Activated CD8-positive, alpha-beta T cell treated with anti-CD3 and anti-CD28 coated beads, Interleukin-2, amount 10 ng/mL, durations not matched to agents 7 days and 5 days (primary cell): ENCODE results near the gene FOXL3. TPM values are rescaled to one million over a fixed set of nuclear protein-coding genes. Genes with fewer than 3 reads are reported as not detected.
"Not testable (repeated sequence)": the region's sequence is repeated elsewhere in the genome, so short reads cannot be mapped to it uniquely, and the experiment has no call there.

ENCODE experiments used
- ATAC-seq: fragments of 150-1000 bp; cut with Tn5 transposase; one replicate; pipeline ENCODE4 v1.10.0; 2021; ENCODE audit warnings: moderate library complexity
- CTCF ChIA-PET: fragments of 350-600 bp; sonication (Branson Sonifier 250); formaldehyde crosslinking; loops from one replicate; lab custom pipeline; 2021; ENCODE audit warnings: antibody characterized with exemption; lab: Charles Lee
- POLR2A ChIA-PET: fragments of 350-600 bp; sonication (Branson Sonifier 250); formaldehyde crosslinking; loops from one replicate; lab custom pipeline; 2021; ENCODE audit warnings: antibody characterized with exemption; lab: Charles Lee
- DNase-seq: peaks from one replicate; pipeline ENCODE4 v3.0.0-alpha.2; 2020
- H3K27ac Mint-ChIP-seq: one replicate; pipeline ENCODE4 v1.8.0; 2021; ENCODE audit warnings: mild to moderate bottlenecking, mixed read lengths
- H3K27me3 Mint-ChIP-seq: one replicate; pipeline ENCODE4 v1.8.0; 2021; ENCODE audit warnings: low read depth, mixed read lengths
- H3K36me3 Mint-ChIP-seq: one replicate; pipeline ENCODE4 v1.8.0; 2021; ENCODE audit warnings: low read depth, mixed read lengths
- H3K4me1 Mint-ChIP-seq: one replicate; pipeline ENCODE4 v1.8.0; 2021; ENCODE audit warnings: low read depth, mixed read lengths
- H3K4me3 Mint-ChIP-seq: one replicate; pipeline ENCODE4 v1.8.0; 2021; ENCODE audit warnings: mild to moderate bottlenecking, mixed read lengths
- H3K9me3 Mint-ChIP-seq: one replicate; pipeline ENCODE4 v1.8.0; 2022; ENCODE audit warnings: mixed read lengths; ENCODE audit not compliant: insufficient read depth
- total RNA-seq, 2 experiments: library from RNA; stranded (reverse); gene quantifications; one replicate each; pipeline ENCODE4 v1.2.3, GENCODE V29; 2021

FOXL3 gene
- total RNA-seq, 2 experiments from 2014 or later, result not detected

- H3K27me3 Mint-ChIP-seq, CTCF ChIA-PET, ATAC-seq, H3K9me3 Mint-ChIP-seq, H3K36me3 Mint-ChIP-seq, POLR2A ChIA-PET, H3K27ac Mint-ChIP-seq, DNase-seq, H3K4me3 Mint-ChIP-seq, H3K4me1 Mint-ChIP-seq: not testable (repeated sequence)
Observed at GRCh38 chr7:297141-297540, 7.2 kb downstream of the FOXL3 start.

DNA sequence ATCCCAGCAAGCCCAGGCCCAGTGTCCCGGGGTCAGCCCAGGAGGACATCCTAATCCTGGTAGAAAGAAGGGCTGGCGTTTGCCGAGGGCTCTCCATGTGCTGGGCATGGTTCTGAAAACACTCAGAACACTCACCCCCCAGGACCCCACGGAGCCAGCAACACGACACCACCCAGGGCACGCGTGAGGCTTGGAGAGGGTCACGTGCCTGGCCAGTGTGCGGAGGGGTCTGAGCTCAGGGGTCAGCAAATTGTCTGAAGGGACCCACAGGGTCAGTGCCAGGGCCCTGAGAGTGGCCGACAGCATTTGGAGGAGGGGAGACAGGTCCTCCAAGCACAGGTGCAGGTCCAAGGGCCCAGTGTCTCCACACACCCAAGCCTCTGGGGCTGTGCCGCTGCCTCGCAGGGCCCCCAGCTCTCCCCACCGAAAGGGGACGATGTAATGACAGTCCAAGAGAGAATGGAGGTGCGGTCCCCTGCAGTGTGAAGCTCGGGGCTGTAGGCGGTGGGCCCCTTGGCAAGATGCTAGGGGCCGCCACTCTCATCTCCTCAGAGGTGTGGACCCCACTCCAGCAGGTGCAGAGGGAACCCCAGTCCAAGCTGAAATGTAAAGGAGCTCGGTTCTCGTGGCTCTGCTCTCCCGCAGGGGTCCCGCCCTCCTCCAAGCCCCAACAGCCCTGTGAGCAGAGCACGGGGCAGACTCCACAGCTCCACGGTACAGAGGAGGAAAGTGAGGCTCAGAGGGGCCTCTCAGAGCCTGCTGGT, 7.8 kb downstream of the FOXL3 start:
- no peak for DNase-seq
- no peak overlapping the region for H3K4me3 Mint-ChIP-seq
- H3K36me3 Mint-ChIP-seq, result no peaks in the 10 kb centered on the region
- ChIA-PET POLR2A (no interaction called here), CTCF (no interaction called here)
- H3K27me3 Mint-ChIP-seq, result peaks cover 3% of the 10 kb centered on the region
- H3K4me1 Mint-ChIP-seq, result no peaks in the 10 kb centered on the region
- no peak overlapping the region for H3K27ac Mint-ChIP-seq
- H3K9me3 Mint-ChIP-seq, result no peaks in the 10 kb centered on the region
- ATAC-seq, result no peak

DNA sequence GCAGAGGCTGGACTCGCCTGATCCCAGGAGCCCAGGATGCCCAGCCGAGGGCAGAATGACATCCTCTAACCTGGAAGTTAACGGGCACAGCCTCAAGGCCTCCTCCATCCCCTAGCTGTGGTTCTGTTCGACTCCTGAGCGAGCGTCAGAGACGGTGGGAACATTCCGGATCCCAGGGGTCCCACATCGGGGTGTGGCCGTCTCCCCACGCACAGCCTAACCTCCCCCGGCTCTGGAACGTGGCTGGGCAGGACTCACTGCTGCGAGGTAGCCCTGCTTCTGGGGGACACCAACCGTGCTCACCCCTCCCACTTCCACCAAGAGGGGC, 8.4 kb downstream of the FOXL3 start:
- ATAC-seq (no peak), DNase-seq (no peak)
- no peaks in the 10 kb centered on the region for H3K9me3 Mint-ChIP-seq
- no peak overlapping the region for H3K4me3 Mint-ChIP-seq
- ChIA-PET CTCF (no interaction called here), POLR2A (no interaction called here)
- no peaks in the 10 kb centered on the region for H3K27me3 Mint-ChIP-seq
- H3K4me1 Mint-ChIP-seq, result no peaks in the 10 kb centered on the region
- no peaks in the 10 kb centered on the region for H3K36me3 Mint-ChIP-seq
- no peak overlapping the region for H3K27ac Mint-ChIP-seq

DNA sequence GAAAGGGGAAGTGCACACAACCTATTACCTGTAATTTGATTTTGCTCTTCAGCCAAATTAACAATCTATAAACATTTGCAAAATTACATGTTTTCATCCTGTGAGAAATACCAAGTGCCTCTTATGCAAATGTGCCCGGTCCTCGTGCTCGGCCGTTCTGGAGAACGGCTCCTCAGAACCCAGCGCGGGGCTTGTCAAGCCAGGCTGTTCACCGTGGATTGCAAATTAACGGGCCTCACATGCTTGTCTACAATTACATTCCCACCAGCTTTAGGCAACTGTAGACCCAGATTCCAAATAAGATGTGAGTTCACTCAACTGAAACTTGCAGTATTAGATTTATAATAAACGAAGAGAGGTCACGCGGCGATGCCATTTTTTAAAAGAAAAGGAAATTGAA, 8.8 kb downstream of the FOXL3 start:
- Mint-ChIP-seq H3K9me3 (no peaks in the 10 kb centered on the region), H3K27ac (no peak overlapping the region), H3K27me3 (no peaks in the 10 kb centered on the region), H3K4me3 (no peak overlapping the region), H3K4me1 (no peaks in the 10 kb centered on the region), H3K36me3 (no peaks in the 10 kb centered on the region)
- DNase-seq (no peak), ATAC-seq (no peak)
- ChIA-PET CTCF (no interaction called here), POLR2A (no interaction called here)

- no peaks in the 10 kb centered on the region for H3K9me3 Mint-ChIP-seq
- no peaks in the 10 kb centered on the region for H3K36me3 Mint-ChIP-seq
- H3K4me1 Mint-ChIP-seq, result no peaks in the 10 kb centered on the region
- H3K27me3 Mint-ChIP-seq, result no peaks in the 10 kb centered on the region
- ChIA-PET CTCF (no interaction called here), POLR2A (no interaction called here)
- H3K27ac Mint-ChIP-seq, result no peak overlapping the region
- H3K4me3 Mint-ChIP-seq, result no peak overlapping the region
- ATAC-seq (no peak), DNase-seq (no peak)
Observed at GRCh38 chr7:299169-299568, 9.2 kb downstream of the FOXL3 start.

- POLR2A ChIA-PET, result no interaction called here
- Mint-ChIP-seq H3K4me3 (no peak overlapping the region), H3K36me3 (no peaks in the 10 kb centered on the region), H3K9me3 (no peaks in the 10 kb centered on the region), H3K27me3 (no peaks in the 10 kb centered on the region), H3K4me1 (no peaks in the 10 kb centered on the region), H3K27ac (no peak overlapping the region)
- DNase-seq, result no peak
- CTCF ChIA-PET, result no interaction called here
- no peak for ATAC-seq
Observed at GRCh38 chr7:299628-300027, 9.7 kb downstream of the FOXL3 start.

- ATAC-seq, result no peak
- no peak overlapping the region for H3K4me3 Mint-ChIP-seq
- no peaks in the 10 kb centered on the region for H3K9me3 Mint-ChIP-seq
- POLR2A ChIA-PET, result no interaction called here
- CTCF ChIA-PET, result no interaction called here
- H3K27ac Mint-ChIP-seq, result no peak overlapping the region
- H3K4me1 Mint-ChIP-seq, result no peaks in the 10 kb centered on the region
- H3K36me3 Mint-ChIP-seq, result no peaks in the 10 kb centered on the region
- H3K27me3 Mint-ChIP-seq, result no peaks in the 10 kb centered on the region
- DNase-seq, result no peak
Observed at GRCh38 chr7:300048-300447, 10.1 kb downstream of the FOXL3 start.

- Mint-ChIP-seq H3K36me3 (no peaks in the 10 kb centered on the region), H3K27ac (no peak overlapping the region), H3K4me3 (no peak overlapping the region), H3K27me3 (no peaks in the 10 kb centered on the region), H3K9me3 (no peaks in the 10 kb centered on the region), H3K4me1 (no peaks in the 10 kb centered on the region)
- ChIA-PET CTCF (no interaction called here), POLR2A (no interaction called here)
- ATAC-seq (no peak), DNase-seq (no peak)
Observed at GRCh38 chr7:300546-301290, 10.7 kb downstream of the FOXL3 start.

GRCh38 chr7:301291-302053, 11.5 kb downstream of the FOXL3 start:
- H3K9me3 Mint-ChIP-seq, result no peaks in the 10 kb centered on the region
- ATAC-seq (no peak), DNase-seq (no peak)
- no peaks in the 10 kb centered on the region for H3K27me3 Mint-ChIP-seq
- ChIA-PET POLR2A (no interaction called here), CTCF (no interaction called here)
- no peak overlapping the region for H3K4me3 Mint-ChIP-seq
- H3K27ac Mint-ChIP-seq, result no peak overlapping the region
- no peaks in the 10 kb centered on the region for H3K36me3 Mint-ChIP-seq
- no peaks in the 10 kb centered on the region for H3K4me1 Mint-ChIP-seq

DNA sequence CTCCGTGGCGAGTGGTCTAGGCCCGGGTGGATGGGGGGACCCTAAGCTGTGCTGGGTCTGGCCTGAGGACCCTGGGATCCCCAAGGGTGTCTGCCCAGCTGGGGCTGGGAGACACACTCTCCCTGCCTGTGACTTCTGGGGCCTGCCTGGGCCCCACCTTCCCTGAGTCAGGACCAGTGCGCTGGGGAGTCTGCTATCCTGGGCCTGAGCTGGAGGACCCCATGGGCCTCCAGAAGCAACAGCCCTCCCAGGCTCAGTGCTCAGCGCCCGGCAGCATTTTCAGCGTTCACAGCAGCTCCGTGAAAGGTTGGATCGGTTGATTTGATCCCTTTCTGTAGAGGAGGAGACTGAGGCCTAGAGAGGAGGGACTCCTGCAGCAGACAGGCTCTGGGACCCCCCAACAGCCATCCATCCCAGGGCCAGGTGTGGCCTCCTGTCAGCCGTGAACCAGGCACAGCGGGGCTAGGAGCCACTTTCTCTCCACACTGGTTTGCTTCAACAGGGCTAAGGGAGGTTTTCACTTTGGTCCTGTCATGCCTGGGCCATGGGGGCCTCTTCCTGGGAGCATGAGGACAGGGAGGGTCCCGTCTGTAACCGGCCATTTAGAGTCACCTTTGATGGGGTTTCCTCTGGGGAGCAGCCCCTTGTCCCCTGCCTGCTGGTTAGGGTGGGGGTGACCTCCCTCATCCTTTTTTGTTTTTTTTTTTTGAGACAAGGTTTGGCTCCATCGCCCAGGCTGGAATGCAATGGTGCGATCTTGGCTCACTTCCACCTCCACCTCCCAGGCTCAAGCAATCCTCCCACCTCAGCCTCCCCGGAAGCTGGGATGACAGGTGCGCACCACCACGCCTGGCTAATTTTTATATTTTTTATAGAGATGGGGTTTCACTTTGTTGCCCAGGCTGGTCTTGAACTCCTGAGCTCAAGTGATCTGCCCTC, 12.4 kb downstream of the FOXL3 start:
- no peaks in the 10 kb centered on the region for H3K27me3 Mint-ChIP-seq
- no peak for DNase-seq
- no peaks in the 10 kb centered on the region for H3K4me1 Mint-ChIP-seq
- no peak for ATAC-seq
- ChIA-PET CTCF (no interaction called here), POLR2A (no interaction called here)
- H3K36me3 Mint-ChIP-seq, result no peaks in the 10 kb centered on the region
- no peak overlapping the region for H3K4me3 Mint-ChIP-seq
- H3K9me3 Mint-ChIP-seq, result no peaks in the 10 kb centered on the region
- no peak overlapping the region for H3K27ac Mint-ChIP-seq

DNA sequence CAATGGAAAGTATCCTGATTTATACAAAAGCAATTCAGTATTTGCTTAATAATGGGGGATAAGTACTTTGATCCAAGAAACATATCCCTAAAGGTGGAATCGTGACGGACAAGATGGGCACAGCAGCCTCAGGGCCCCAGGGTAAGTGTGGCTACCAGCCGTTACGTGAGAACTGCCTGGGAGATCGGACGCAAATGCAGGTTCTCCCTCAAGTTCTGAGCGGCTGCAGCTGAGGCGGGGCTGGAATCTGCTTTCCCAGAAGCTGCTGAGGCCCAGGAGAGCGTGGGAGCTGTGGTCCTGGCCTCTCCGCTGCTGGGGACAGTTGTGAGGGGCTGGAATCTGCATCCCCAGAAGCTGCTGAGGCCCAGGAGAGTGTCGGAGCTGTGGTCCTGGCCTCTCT, 13.5 kb downstream of the FOXL3 start:
- H3K27ac Mint-ChIP-seq, result no peak overlapping the region
- no peaks in the 10 kb centered on the region for H3K36me3 Mint-ChIP-seq
- no peak for DNase-seq
- CTCF ChIA-PET, result no interaction called here
- no peak for ATAC-seq
- H3K4me1 Mint-ChIP-seq, result no peaks in the 10 kb centered on the region
- H3K27me3 Mint-ChIP-seq, result no peaks in the 10 kb centered on the region
- no peak overlapping the region for H3K4me3 Mint-ChIP-seq
- POLR2A ChIA-PET, result no interaction called here
- no peaks in the 10 kb centered on the region for H3K9me3 Mint-ChIP-seq
